GM21528 (cell line): ENCODE measurements around the gene SLC5A10.
"Not testable (repeated sequence)": the region's sequence is repeated elsewhere in the genome, so short reads cannot be mapped to it uniquely, and the experiment has no call there.

Experiments
- ATAC-seq: cut with Tn5 transposase; IDR thresholded peaks from one replicate; pipeline ENCODE4 v1.9.1; 2021; ENCODE audit warnings: mild to moderate bottlenecking, moderate library complexity; ENCODE audit not compliant: unreplicated experiment, low FRiP score

The SLC5A10 gene

GRCh38 chr17:19036186-19036585 is 84.2 kb downstream of the SLC5A10 start:
- ATAC-seq, result not testable (repeated sequence)

- ATAC-seq, result not testable (repeated sequence)
These were observed 85.6 kb downstream of the SLC5A10 start for GRCh38 chr17:19037547-19037946.

- not testable (repeated sequence) for ATAC-seq
These were observed 86.0 kb downstream of the SLC5A10 start for GRCh38 chr17:19038007-19038406.

GRCh38 chr17:19038730-19039129 is 86.8 kb downstream of the SLC5A10 start:
- ATAC-seq, result not testable (repeated sequence)

- ATAC-seq, result not testable (repeated sequence)
These were observed 88.4 kb downstream of the SLC5A10 start for GRCh38 chr17:19040350-19040749.

GRCh38 chr17:19041871-19042270 is 89.9 kb downstream of the SLC5A10 start:
- not testable (repeated sequence) for ATAC-seq

- ATAC-seq, result not testable (repeated sequence)
These were observed 90.4 kb downstream of the SLC5A10 start for GRCh38 chr17:19042369-19042768.

- ATAC-seq, result not testable (repeated sequence)
These were observed 91.1 kb downstream of the SLC5A10 start for GRCh38 chr17:19043032-19043431.

GRCh38 chr17:19044643-19045042 is 92.7 kb downstream of the SLC5A10 start:
- not testable (repeated sequence) for ATAC-seq

- not testable (repeated sequence) for ATAC-seq
These were observed 94.9 kb downstream of the SLC5A10 start, which contains the start of gene GRAP for GRCh38 chr17:19046782-19047375. Gene GRAP (minus strand): TSS chr17:19046957. CDS start chr17:19046926, 31 bp downstream.

- ATAC-seq, result not testable (repeated sequence)
These were observed 95.5 kb downstream of the SLC5A10 start for GRCh38 chr17:19047510-19047909.

GRCh38 chr17:19048826-19049225 is 96.9 kb downstream of the SLC5A10 start:
- not testable (repeated sequence) for ATAC-seq

- not testable (repeated sequence) for ATAC-seq
These were observed 103.5 kb downstream of the SLC5A10 start for GRCh38 chr17:19055447-19055846.

GRCh38 chr17:19062009-19062717 is 110.2 kb downstream of the SLC5A10 start:
- ATAC-seq, result peak; percentile 82

GRCh38 chr17:19062718-19063325 is 110.9 kb downstream of the SLC5A10 start:
- peak; percentile 68 for ATAC-seq

GRCh38 chr17:19063326-19063956 is 111.5 kb downstream of the SLC5A10 start:
- ATAC-seq, result peak; percentile 21

- not testable (repeated sequence) for ATAC-seq
These were observed 112.4 kb downstream of the SLC5A10 start for GRCh38 chr17:19064378-19064777.

GRCh38 chr17:19070318-19071168 is 118.6 kb downstream of the SLC5A10 start:
- peak; percentile 90 for ATAC-seq
